Measurements from ENCODE around the gene ATP5MG. TPM values are rescaled to one million over a fixed set of nuclear protein-coding genes. Genes with fewer than 3 reads are reported as not detected.

ATP5MG gene
- total and polyA plus RNA-seq, 2 of the 8 experiments (the other 6 are each of a cell fraction or from before 2014, with no cell fraction given) = 237 to 464 TPM

DNA sequence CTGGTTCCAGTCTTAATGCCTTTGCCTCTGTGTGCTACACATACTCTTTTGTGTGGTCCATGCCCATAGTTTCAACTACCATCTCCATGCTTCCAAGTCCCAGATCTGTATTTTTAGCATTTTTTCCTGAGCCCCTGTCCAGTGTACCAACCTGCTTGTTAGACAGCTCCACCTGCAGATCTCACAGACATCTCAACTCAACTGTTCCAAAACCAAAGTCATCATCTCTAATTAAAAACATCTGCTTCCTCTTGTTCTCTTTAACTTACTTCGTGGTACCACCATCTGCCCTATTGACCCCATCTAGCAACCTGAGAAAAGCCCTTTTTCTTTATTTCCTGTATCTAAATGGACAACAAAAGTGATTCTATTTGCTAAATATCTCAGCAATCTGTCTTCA lies 26.3 kb downstream of the ATP5MG start:
- no peak overlapping the region for H4K91ac ChIP-seq (replicated peaks; ENCODE audit: insufficient read length, low read length)
- H2BK15ac ChIP-seq (ENCODE audit: low read length) = no peak overlapping the region
- H4K8ac ChIP-seq (ENCODE audit: extremely low read depth, insufficient read depth, low read length) = no peak overlapping the region
- H3K9me3 ChIP-seq (ENCODE audit: insufficient read depth in 2 of 2, low read depth in 1 of 2, low read length in 1 of 2) = no peaks in the 10 kb centered on the region
- H2BK120ac ChIP-seq (replicated peaks; ENCODE audit: low read depth, low read length) = no peak overlapping the region
- no peaks in the 10 kb centered on the region for H3K36me3 ChIP-seq (ENCODE audit: control insufficient read depth in 2 of 4, insufficient read depth in 4 of 4, low read length in 3 of 4)
- no peak overlapping the region for H3K23ac ChIP-seq (ENCODE audit: insufficient read length)
- no peak overlapping the region for H2BK5ac ChIP-seq (ENCODE audit: low read depth, low read length)
- no peak overlapping the region for H3K4ac ChIP-seq (replicated peaks; ENCODE audit: insufficient read length, low read depth, low read length)
- no peak overlapping the region for H3K27ac ChIP-seq (ENCODE audit: low read depth, low read length)
- H2AK5ac ChIP-seq (ENCODE audit: low read depth, low read length) = no peak overlapping the region
- H2BK12ac ChIP-seq (ENCODE audit: low read depth, low read length) = no peak overlapping the region
- no peak overlapping the region for H2AFZ ChIP-seq (ENCODE audit: low read length)
- H3K4me3 ChIP-seq (ENCODE audit: extremely low read depth in 1 of 4, insufficient read depth in 2 of 4, low read depth in 3 of 4, low read length in 4 of 4) = no peak overlapping the region
- H3K18ac ChIP-seq (ENCODE audit: extremely low read depth, low read length) = no peak overlapping the region
- FAIRE-seq (no peak), DNase-seq (ENCODE audit: low read depth in 1 of 2, low spot score in 2 of 2) (no peak)
- no peak overlapping the region for H3K14ac ChIP-seq (ENCODE audit: insufficient read length)
- no peaks in the 10 kb centered on the region for H3K79me2 ChIP-seq (ENCODE audit: control insufficient read depth in 1 of 2, insufficient read depth in 2 of 2, low read length in 2 of 2)
- no peak overlapping the region for H2BK20ac ChIP-seq (ENCODE audit: low read length)
- ChIA-PET CTCF (ENCODE audit: partially characterized antibody) (no interaction called here), POLR2A (ENCODE audit: partially characterized antibody) (interaction anchor here (0.8 to 2.1 kb wide), 3 partner anchors 8 to 21 kb away, joined by 3 to 9 read pairs (median 4); partner anchors contain the start of gene KMT2A)
- no peaks in the 10 kb centered on the region for H4K20me1 ChIP-seq (replicated peaks in 1 of 2; ENCODE audit: control insufficient read depth in 1 of 2, insufficient read depth in 2 of 2, low read length in 2 of 2)
- WGBS, 2 experiments (ENCODE audit: extremely low coverage in 1 of 2, insufficient coverage in 1 of 2, insufficient read length in 1 of 2, insufficient replicate concordance in 2 of 2, low coverage in 1 of 2, low lambda C conversion rate in 2 of 2, missing lambda C conversion rate in 1 of 2) = 71% methylated on average over 1 of the region's 1 CpG; no CpG with 5 or more reads in 1 of the 2 experiments
- H3K56ac ChIP-seq (replicated peaks; ENCODE audit: insufficient read length, low read depth, low read length) = no peak overlapping the region
- H4K5ac ChIP-seq (ENCODE audit: insufficient read length, low read depth, low read length) = no peak overlapping the region
- H3K79me1 ChIP-seq (ENCODE audit: low read depth, low read length) = no peaks in the 10 kb centered on the region
- no peak overlapping the region for H3K9ac ChIP-seq (replicated peaks in 1 of 4; ENCODE audit: extremely low read depth in 1 of 4, low read depth in 3 of 4, low read length in 3 of 4)
- H3K23me2 ChIP-seq (ENCODE audit: low read depth, low read length) = no peaks in the 10 kb centered on the region
- H3K4me1 ChIP-seq (replicated peaks in 1 of 4; ENCODE audit: control insufficient read depth in 3 of 4, insufficient read depth in 4 of 4, low read length in 3 of 4) = no peaks in the 10 kb centered on the region
- no peak overlapping the region for H3K4me2 ChIP-seq (ENCODE audit: insufficient read depth in 1 of 2, low read depth in 2 of 2, low read length in 2 of 2)
- no peaks in the 10 kb centered on the region for H3K27me3 ChIP-seq (replicated peaks in 1 of 4; ENCODE audit: control insufficient read depth in 3 of 4, extremely low read depth in 1 of 4, insufficient read depth in 3 of 4, low read length in 3 of 4)
- TF ChIP-seq CBX5 (IDR thresholded peaks at IDR 0.05; ENCODE audit: low read depth, low read length) = no peak
- TF ChIP-seq MAFK (IDR thresholded peaks at IDR 0.05; ENCODE audit: low read depth, low read length) = no peak
- TF ChIP-seq RNF2 (IDR thresholded peaks at IDR 0.05; ENCODE audit: borderline replicate concordance, low read depth, low read length, missing control alignments, poor library complexity, severe bottlenecking) = no peak
- TF ChIP-seq BCL11A (IDR thresholded peaks at IDR 0.05; ENCODE audit: low read depth in 2 of 2, low read length in 2 of 2) = no peak
- no peak for TF ChIP-seq SIX5 (IDR thresholded peaks at IDR 0.05; ENCODE audit: low read depth, low read length)
- TF ChIP-seq KDM1A (IDR thresholded peaks at IDR 0.05; ENCODE audit: borderline replicate concordance, low read length) = no peak
- TF ChIP-seq ASH2L (IDR thresholded peaks at IDR 0.05; ENCODE audit: low read length) = no peak
- no peak for TF ChIP-seq RXRA (IDR thresholded peaks at IDR 0.05; ENCODE audit: insufficient read depth, low read depth, low read length)
- no peak for TF ChIP-seq FOSL1 (IDR thresholded peaks at IDR 0.05; ENCODE audit: insufficient read depth, low read depth, low read length)
- no peak for TF ChIP-seq KDM4A (IDR thresholded peaks at IDR 0.05; ENCODE audit: low read depth, low read length, severe bottlenecking)
- TF ChIP-seq KDM5A (IDR thresholded peaks at IDR 0.05; ENCODE audit: low read length) = no peak
- no peak for TF ChIP-seq SIRT6 (IDR thresholded peaks at IDR 0.05; ENCODE audit: low read length)
- TF ChIP-seq BRCA1 (IDR thresholded peaks at IDR 0.05; ENCODE audit: low read depth, low read length) = no peak
- TF ChIP-seq POU5F1 (IDR thresholded peaks at IDR 0.05; ENCODE audit: low read depth, low read length) = no peak
- no peak for TF ChIP-seq JUND (IDR thresholded peaks at IDR 0.05; ENCODE audit: low read length)
